K562 (cell line): Measurements from ENCODE around the gene C1orf56. TPM values are rescaled to one million over a fixed set of nuclear protein-coding genes. Genes with fewer than 3 reads are reported as not detected.
A peak's percentile ranks its signal among the peaks of the same experiment; 100 is the strongest.

ENCODE experiments used
- BCOR ChIP-seq: fragments of 450-650 bp; IDR thresholded peaks from 2 replicates; pipeline ENCODE4 v1.6.1; 2016
- E2F8 ChIP-seq: fragments of 450-650 bp; IDR thresholded peaks from 2 replicates; pipeline ENCODE4 v1.7.1; 2018; ENCODE audit warnings: mild to moderate bottlenecking, low read depth; ENCODE audit not compliant: partially characterized antibody
- FOXK2 ChIP-seq, 2 experiments: fragments of 450-650 bp; IDR thresholded peaks in 1 of 2; conservative IDR thresholded peaks in 1 of 2; 2 replicates each; pipeline ENCODE4 v1.6.1; 2016; ENCODE audit warnings: low read depth in 2 of 2, mild to moderate bottlenecking in 1 of 2
- JUN ChIP-seq, 2 experiments: sonication (generic) in 1 of 2; formaldehyde crosslinking in 1 of 2; IDR thresholded peaks; 2 replicates each; pipeline versions ENCODE4 v1.6.1 to v1.8.0; 2012 to 2022; ENCODE audit warnings: borderline replicate concordance in 2 of 2, mild to moderate bottlenecking in 2 of 2, improper control_type of control experiment in 1 of 2, low read depth in 1 of 2, low read length in 1 of 2, missing genetic modification reagents in 1 of 2
- MEF2A ChIP-seq: IDR thresholded peaks from 2 replicates; pipeline ENCODE4 v1.6.1; 2011; ENCODE audit warnings: low read depth, mild to moderate bottlenecking, low read length, moderate library complexity; ENCODE audit not compliant: control insufficient read depth
- NFIC ChIP-seq: fragments of 450-650 bp; IDR thresholded peaks from 2 replicates; pipeline ENCODE4 v1.6.1; 2017; ENCODE audit warnings: mild to moderate bottlenecking, inconsistent platforms
- RB1 ChIP-seq: fragments of 450-650 bp; IDR thresholded peaks from 2 replicates; pipeline ENCODE4 v1.6.1; 2017; ENCODE audit warnings: low read depth, mild to moderate bottlenecking
- TOE1 ChIP-seq, 2 experiments: fragments of 450-650 bp in 1 of 2; sonication (generic) in 1 of 2; formaldehyde crosslinking in 1 of 2; IDR thresholded peaks; 2 replicates each; pipeline versions ENCODE4 v1.7.1 to v1.8.0; 2016 to 2022; ENCODE audit warnings: borderline replicate concordance in 2 of 2, mild to moderate bottlenecking in 2 of 2, antibody characterized with exemption in 1 of 2, inconsistent platforms in 1 of 2, low read depth in 1 of 2, missing genetic modification reagents in 1 of 2, moderate library complexity in 1 of 2
- VEZF1 ChIP-seq: fragments of 200-800 bp; sonication (Bioruptor generic); IDR thresholded peaks from 2 replicates; pipeline ENCODE4 v1.6.1; 2017; ENCODE audit warnings: missing genetic modification characterization, missing compliant biosample characterization
- ZBTB7A ChIP-seq: IDR thresholded peaks from 2 replicates; pipeline ENCODE4 v1.6.1; 2011; ENCODE audit warnings: low read depth, mild to moderate bottlenecking, low read length, moderate library complexity, borderline replicate concordance; ENCODE audit not compliant: control insufficient read depth
- ZFP91 ChIP-seq: sonication (generic); formaldehyde crosslinking; IDR thresholded peaks from 2 replicates; pipeline ENCODE4 v1.8.0; 2022; ENCODE audit warnings: mild to moderate bottlenecking, missing genetic modification reagents
- ZNF184 ChIP-seq: sonication (generic); formaldehyde crosslinking; IDR thresholded peaks from 2 replicates; pipeline ENCODE4 v1.5.0; 2020; ENCODE audit warnings: missing genetic modification reagents
- ZNF589 ChIP-seq: fragments of 200-800 bp; sonication (Bioruptor generic); IDR thresholded peaks from 2 replicates; pipeline ENCODE4 v1.6.1; 2016; ENCODE audit warnings: low read depth, missing genetic modification characterization, missing compliant biosample characterization
- polyA plus RNA-seq, 8 experiments: library from polyadenylated mRNA; depleted of rRNA in 4 of 8; stranded (reverse) in 5 of 8; unstranded in 3 of 8; fragments of >200 nt; fragmentation: Nextera tagmentation in 2 of 8; fragmentation: Illumina TruSeq in 1 of 8; extraction: Ambion mirVana in 2 of 8; extraction: Trizol in 1 of 8; gene quantifications; 2 replicates each; pipeline versions ENCODE4 v1.2.1 to v1.2.3, GENCODE V29; 2011 to 2014; ENCODE audit warnings: inconsistent platforms in 1 of 8, missing spikeins in 1 of 8
- total RNA-seq, 7 experiments: library from RNA; depleted of rRNA in 6 of 7; stranded (reverse); fragments of >200 nt in 6 of 7; fragmentation: Illumina TruSeq in 2 of 7; extraction: Trizol in 2 of 7; gene quantifications; 2 replicates each; pipeline versions ENCODE4 v1.2.1 to v1.2.3, GENCODE V29; 2011 to 2021; ENCODE audit warnings: low replicate concordance in 1 of 7
- TF ChIP-seq, protein P1 (sequence below), 2 experiments: IDR thresholded peaks; 2 replicates each; pipeline ENCODE4 v1.6.1; 2012; ENCODE audit warnings: improper control_type of control experiment in 2 of 2, low read depth in 2 of 2, low read length in 2 of 2, borderline replicate concordance in 1 of 2
- TF ChIP-seq, protein P2 (sequence below): sonication (generic); formaldehyde crosslinking; IDR thresholded peaks from 2 replicates; pipeline ENCODE4 v1.8.0; 2022; ENCODE audit warnings: mild to moderate bottlenecking, missing genetic modification reagents

Gene C1orf56
- total and polyA plus RNA-seq, 9 of the 15 experiments (the other 6 are each of a cell fraction or from before 2014, with no cell fraction given): 0.18 to 15.7 (median 1.1) TPM

- no peak for TF ChIP-seq MEF2A
- TF ChIP-seq JUN (IDR thresholded peaks at IDR 0.05; ENCODE audit: borderline replicate concordance, low read depth, low read length): peak; percentile 11; the same call in 1 of the 2 replicates
- TF ChIP-seq JUN (CRISPR knock-in tag; IDR thresholded peaks at IDR 0.05; ENCODE audit: borderline replicate concordance): peak; percentile 82; the same call in 1 of the 2 replicates
- peak; percentile 88 to 89; a peak in 3 of 4 replicates for TF ChIP-seq FOXK2 (conservative IDR thresholded peaks at IDR 0.05 in 1 of 2, IDR thresholded peaks at IDR 0.05 in 1 of 2; ENCODE audit: low read depth in 2 of 2)
- TF ChIP-seq ZNF589 (CRISPR knock-in tag): peak; percentile 72
- TF ChIP-seq, protein P1, sequence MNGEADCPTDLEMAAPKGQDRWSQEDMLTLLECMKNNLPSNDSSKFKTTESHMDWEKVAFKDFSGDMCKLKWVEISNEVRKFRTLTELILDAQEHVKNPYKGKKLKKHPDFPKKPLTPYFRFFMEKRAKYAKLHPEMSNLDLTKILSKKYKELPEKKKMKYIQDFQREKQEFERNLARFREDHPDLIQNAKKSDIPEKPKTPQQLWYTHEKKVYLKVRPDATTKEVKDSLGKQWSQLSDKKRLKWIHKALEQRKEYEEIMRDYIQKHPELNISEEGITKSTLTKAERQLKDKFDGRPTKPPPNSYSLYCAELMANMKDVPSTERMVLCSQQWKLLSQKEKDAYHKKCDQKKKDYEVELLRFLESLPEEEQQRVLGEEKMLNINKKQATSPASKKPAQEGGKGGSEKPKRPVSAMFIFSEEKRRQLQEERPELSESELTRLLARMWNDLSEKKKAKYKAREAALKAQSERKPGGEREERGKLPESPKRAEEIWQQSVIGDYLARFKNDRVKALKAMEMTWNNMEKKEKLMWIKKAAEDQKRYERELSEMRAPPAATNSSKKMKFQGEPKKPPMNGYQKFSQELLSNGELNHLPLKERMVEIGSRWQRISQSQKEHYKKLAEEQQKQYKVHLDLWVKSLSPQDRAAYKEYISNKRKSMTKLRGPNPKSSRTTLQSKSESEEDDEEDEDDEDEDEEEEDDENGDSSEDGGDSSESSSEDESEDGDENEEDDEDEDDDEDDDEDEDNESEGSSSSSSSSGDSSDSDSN (IDR thresholded peaks at IDR 0.05; ENCODE audit: borderline replicate concordance in 1 of 2, low read depth in 2 of 2, low read length in 2 of 2): peak in 1 of 2 experiments; percentile 45; a peak in 1 of 4 replicates
- peak; percentile 94; the same call in 1 of the 2 replicates for TF ChIP-seq ZBTB7A
- TF ChIP-seq, protein P2, sequence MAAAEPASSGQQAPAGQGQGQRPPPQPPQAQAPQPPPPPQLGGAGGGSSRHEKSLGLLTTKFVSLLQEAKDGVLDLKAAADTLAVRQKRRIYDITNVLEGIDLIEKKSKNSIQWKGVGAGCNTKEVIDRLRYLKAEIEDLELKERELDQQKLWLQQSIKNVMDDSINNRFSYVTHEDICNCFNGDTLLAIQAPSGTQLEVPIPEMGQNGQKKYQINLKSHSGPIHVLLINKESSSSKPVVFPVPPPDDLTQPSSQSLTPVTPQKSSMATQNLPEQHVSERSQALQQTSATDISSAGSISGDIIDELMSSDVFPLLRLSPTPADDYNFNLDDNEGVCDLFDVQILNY (CRISPR knock-in tag): peak; percentile 94
- TF ChIP-seq ZFP91 (CRISPR knock-in tag): peak; percentile 76; the same call in 1 of the 2 replicates
- TF ChIP-seq NFIC: peak; percentile 74
- TF ChIP-seq ZNF184 (CRISPR knock-in tag): no peak
- peak; percentile 99 for TF ChIP-seq VEZF1 (CRISPR knock-in tag)
- peak; percentile 95 for TF ChIP-seq RB1
- peak; percentile 83 for TF ChIP-seq BCOR
- TF ChIP-seq E2F8: peak; percentile 96
- TF ChIP-seq TOE1 (IDR thresholded peaks at IDR 0.05; ENCODE audit: borderline replicate concordance): peak; percentile 86
- TF ChIP-seq TOE1 (CRISPR knock-in tag; IDR thresholded peaks at IDR 0.05; ENCODE audit: borderline replicate concordance, low read depth): peak; percentile 87; the same call in 1 of the 2 replicates
These were observed 23.1 kb downstream of the C1orf56 start, which contains the start of gene GABPB2 (continued) for GRCh38 chr1:151070474-151071276.
